BE2C (cell line): ENCODE data around the gene SHC2.
A peak's percentile ranks its signal among the peaks of the same experiment; 100 is the strongest.

Experiments
- DNase-seq: peaks from one replicate; pipeline ENCODE4 v3.0.0-alpha.2; 2020
- H3K27me3 ChIP-seq: fragments of 250-450 bp; sonication (Bioruptor Pico); 2 replicates; pipeline ENCODE4 v1.5.1; 2020; ENCODE audit warnings: mild to moderate bottlenecking
- H3K36me3 ChIP-seq: fragments of 250-450 bp; sonication (Bioruptor Pico); 2 replicates; pipeline ENCODE4 v1.5.1; 2020; ENCODE audit warnings: mild to moderate bottlenecking
- H3K4me1 ChIP-seq: fragments of 250-450 bp; sonication (Bioruptor Pico); 2 replicates; pipeline ENCODE4 v1.5.1; 2020
- H3K4me3 ChIP-seq: 2 replicates; pipeline ENCODE4 v1.5.1; 2011; ENCODE audit warnings: low read depth, low read length
- H3K9me3 ChIP-seq: fragments of 250-450 bp; sonication (Bioruptor Pico); 2 replicates; pipeline ENCODE4 v1.5.1; 2020
- TF ChIP-seq, protein P1 (sequence below): IDR thresholded peaks from 2 replicates; pipeline ENCODE4 v1.5.1; 2012; ENCODE audit warnings: mild to moderate bottlenecking, low read depth, low read length

SHC2 gene

DNA sequence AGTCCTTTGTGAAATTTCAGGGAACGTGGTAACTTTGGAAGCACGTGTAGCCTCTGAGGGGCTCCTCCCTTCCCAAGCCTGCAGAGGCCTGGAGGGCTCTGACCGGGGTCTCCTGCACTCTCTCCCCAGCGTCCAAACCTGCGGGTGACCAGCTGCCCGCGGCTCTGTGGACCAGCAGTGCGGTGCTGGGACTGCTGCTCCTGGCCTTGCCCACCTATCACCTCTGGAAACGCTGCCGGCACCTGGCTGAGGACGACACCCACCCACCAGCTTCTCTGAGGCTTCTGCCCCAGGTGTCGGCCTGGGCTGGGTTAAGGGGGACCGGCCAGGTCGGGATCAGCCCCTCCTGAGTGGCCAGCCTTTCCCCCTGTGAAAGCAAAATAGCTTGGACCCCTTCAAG lies 43.8 kb upstream of the SHC2 start:
- TF ChIP-seq, protein P1, sequence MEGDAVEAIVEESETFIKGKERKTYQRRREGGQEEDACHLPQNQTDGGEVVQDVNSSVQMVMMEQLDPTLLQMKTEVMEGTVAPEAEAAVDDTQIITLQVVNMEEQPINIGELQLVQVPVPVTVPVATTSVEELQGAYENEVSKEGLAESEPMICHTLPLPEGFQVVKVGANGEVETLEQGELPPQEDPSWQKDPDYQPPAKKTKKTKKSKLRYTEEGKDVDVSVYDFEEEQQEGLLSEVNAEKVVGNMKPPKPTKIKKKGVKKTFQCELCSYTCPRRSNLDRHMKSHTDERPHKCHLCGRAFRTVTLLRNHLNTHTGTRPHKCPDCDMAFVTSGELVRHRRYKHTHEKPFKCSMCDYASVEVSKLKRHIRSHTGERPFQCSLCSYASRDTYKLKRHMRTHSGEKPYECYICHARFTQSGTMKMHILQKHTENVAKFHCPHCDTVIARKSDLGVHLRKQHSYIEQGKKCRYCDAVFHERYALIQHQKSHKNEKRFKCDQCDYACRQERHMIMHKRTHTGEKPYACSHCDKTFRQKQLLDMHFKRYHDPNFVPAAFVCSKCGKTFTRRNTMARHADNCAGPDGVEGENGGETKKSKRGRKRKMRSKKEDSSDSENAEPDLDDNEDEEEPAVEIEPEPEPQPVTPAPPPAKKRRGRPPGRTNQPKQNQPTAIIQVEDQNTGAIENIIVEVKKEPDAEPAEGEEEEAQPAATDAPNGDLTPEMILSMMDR: no peak
- DNase-seq: no peak
- H3K9me3 ChIP-seq: no peaks in the 10 kb centered on the region

DNA sequence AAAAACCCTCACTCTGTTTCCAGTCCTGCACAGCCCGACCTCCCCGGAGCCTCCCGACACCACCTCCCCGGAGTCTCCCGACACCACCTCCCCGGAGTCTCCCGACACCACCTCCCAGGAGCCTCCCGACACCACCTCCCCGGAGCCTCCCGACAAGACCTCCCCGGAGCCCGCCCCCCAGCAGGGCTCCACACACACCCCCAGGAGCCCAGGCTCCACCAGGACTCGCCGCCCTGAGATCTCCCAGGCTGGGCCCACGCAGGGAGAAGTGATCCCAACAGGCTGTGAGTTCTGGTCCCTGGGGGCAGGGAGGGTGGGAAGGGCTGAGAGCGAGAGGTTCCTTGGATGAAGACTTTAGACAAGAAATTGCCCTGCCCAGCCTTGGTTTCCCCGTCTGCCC lies 40.8 kb upstream of the SHC2 start:
- no peaks in the 10 kb centered on the region for H3K36me3 ChIP-seq
- peaks cover 28% of the 10 kb centered on the region for H3K27me3 ChIP-seq
- H3K4me3 ChIP-seq: no peak overlapping the region
- TF ChIP-seq, protein P1: no peak
- no peaks in the 10 kb centered on the region for H3K9me3 ChIP-seq
- peaks cover 4% of the 10 kb centered on the region for H3K4me1 ChIP-seq
- no peak for DNase-seq

More for the DNA sequence above, 43.8 kb upstream of the SHC2 start:
- Histone ChIP-seq H3K27me3 (peaks cover 9% of the 10 kb centered on the region), H3K36me3 (peaks cover 5% of the 10 kb centered on the region), H3K4me1 (peaks cover 4% of the 10 kb centered on the region), H3K4me3 (no peak overlapping the region)

DNA sequence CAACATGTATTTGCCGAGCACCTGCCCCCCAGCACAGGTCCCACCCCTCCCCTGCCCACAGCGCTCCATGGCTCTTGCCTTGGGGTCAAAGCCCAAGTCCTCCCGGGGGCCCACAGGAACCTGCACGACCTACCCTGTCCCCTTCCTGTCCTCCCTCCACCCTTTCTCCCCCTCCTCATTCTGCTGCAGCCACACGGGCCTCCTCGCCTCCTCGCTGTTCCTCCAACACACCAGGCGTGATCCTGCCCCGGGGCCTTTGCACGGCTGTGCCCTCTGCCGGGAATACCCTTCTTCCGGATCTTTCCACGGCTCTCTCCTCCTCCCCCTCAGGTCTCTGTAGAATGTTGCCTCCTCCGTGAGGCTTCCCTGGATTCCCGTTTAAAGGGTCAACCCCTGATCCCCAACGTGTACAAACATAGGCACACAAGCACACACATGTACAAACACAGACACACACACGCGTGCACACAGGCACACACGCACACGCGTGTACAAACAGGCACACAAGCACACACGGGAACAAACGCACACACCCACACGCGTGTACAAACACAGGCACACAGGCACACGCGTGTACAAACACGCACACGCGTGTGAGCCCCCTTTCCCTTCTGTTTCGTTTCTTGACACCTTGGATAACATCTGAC lies 38.3 kb upstream of the SHC2 start:
- DNase-seq: no peak
- Histone ChIP-seq H3K9me3 (no peaks in the 10 kb centered on the region), H3K4me1 (no peaks in the 10 kb centered on the region), H3K4me3 (no peak overlapping the region), H3K27me3 (peaks cover 30% of the 10 kb centered on the region), H3K36me3 (no peaks in the 10 kb centered on the region)
- TF ChIP-seq, protein P1: no peak

DNA sequence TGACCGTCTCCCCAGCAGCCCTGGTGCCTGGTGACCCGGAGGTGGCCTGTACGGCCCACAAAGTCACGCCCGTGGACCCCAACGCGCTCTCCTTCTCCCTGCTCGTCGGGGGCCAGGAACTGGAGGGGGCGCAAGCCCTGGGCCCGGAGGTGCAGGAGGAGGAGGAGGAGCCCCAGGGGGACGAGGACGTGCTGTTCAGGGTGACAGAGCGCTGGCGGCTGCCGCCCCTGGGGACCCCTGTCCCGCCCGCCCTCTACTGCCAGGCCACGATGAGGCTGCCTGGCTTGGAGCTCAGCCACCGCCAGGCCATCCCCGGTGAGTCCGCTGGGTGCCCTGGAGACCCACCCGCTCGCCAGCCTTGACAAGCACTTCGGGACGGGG lies 37.7 kb upstream of the SHC2 start:
- Histone ChIP-seq H3K9me3 (peaks cover 3% of the 10 kb centered on the region; the same call in 1 of the 2 replicates), H3K4me1 (no peaks in the 10 kb centered on the region), H3K4me3 (no peak overlapping the region), H3K27me3 (peaks cover 30% of the 10 kb centered on the region), H3K36me3 (no peaks in the 10 kb centered on the region)
- DNase-seq: peak; percentile 39
- TF ChIP-seq, protein P1: no peak

DNA sequence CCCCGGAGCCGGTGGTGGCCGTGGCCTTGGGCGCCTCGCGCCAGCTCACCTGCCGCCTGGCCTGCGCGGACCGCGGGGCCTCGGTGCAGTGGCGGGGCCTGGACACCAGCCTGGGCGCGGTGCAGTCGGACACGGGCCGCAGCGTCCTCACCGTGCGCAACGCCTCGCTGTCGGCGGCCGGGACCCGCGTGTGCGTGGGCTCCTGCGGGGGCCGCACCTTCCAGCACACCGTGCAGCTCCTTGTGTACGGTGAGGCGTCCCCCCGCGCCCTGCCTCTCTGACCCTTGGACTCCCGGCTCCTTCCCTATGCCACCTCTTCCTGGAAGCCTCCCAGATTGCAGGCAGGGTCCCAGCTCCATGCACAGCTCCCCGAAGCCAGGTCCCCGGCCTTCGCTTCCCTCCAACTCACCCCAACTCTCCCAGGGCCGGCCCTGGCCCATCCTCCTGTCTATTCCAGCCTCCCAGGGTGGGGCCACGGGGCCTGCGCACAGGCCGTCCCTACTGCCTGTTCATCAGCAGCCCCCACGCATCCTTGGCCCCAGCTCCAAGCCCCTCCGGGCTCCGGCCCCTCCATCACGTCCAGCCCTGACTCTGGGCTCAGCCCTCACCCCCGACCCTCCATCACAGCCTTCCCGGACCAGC lies 37.2 kb upstream of the SHC2 start:
- peaks cover 30% of the 10 kb centered on the region for H3K27me3 ChIP-seq
- H3K36me3 ChIP-seq: no peaks in the 10 kb centered on the region
- peaks cover 6% of the 10 kb centered on the region for H3K9me3 ChIP-seq
- no peak overlapping the region for H3K4me3 ChIP-seq
- H3K4me1 ChIP-seq: no peaks in the 10 kb centered on the region
- TF ChIP-seq, protein P1: no peak
- DNase-seq: peak; percentile 21

DNA sequence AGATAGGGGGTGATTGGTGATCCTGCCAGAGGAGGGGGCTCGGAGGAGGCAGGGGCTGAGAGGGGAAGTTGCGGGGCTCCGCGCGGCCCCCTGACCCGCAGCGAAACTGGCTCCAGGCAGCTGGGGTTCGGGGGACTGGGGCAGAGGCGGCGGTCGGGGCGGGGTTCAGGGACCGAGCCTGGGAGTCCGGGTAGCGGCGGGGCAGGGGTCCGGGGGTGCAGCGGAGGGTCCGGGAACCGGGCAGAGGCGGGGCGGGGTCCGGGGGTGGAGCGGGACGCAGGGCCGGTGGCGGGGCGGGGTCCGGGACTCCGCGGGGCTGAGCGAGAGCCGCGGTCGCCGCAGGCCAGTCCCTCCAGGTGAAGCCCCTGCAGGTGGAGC lies 36.6 kb upstream of the SHC2 start:
- no peak for DNase-seq
- Histone ChIP-seq H3K4me3 (no peak overlapping the region), H3K9me3 (peaks cover 8% of the 10 kb centered on the region), H3K27me3 (peaks cover 30% of the 10 kb centered on the region), H3K36me3 (no peaks in the 10 kb centered on the region), H3K4me1 (no peaks in the 10 kb centered on the region)
- TF ChIP-seq, protein P1: no peak
